Mononuclear cell (primary cell): ENCODE data around the gene BEND6. TPM values are rescaled to one million over a fixed set of nuclear protein-coding genes. Genes with fewer than 3 reads are reported as not detected.
A peak's percentile ranks its signal among the peaks of the same experiment; 100 is the strongest.

Experiments
- H3K27me3 ChIP-seq: 2 replicates; pipeline ENCODE4 v1.6.0; 2011; ENCODE audit warnings: low read length, control low read depth; ENCODE audit not compliant: insufficient read depth
- H3K4me1 ChIP-seq: 2 replicates; pipeline ENCODE4 v1.5.1; 2011; ENCODE audit warnings: mild to moderate bottlenecking, low read length, control low read depth; ENCODE audit not compliant: insufficient read depth
- H3K4me3 ChIP-seq: 2 replicates; pipeline ENCODE4 v1.5.1; 2011; ENCODE audit warnings: mild to moderate bottlenecking, low read length, moderate library complexity
- H3K9me3 ChIP-seq: 2 replicates; pipeline ENCODE4 v1.5.1; 2011; ENCODE audit warnings: low read depth, mild to moderate bottlenecking, control low read depth, low read length
- total RNA-seq: library from RNA; depleted of rRNA; stranded (reverse); fragments of >200 nt; gene quantifications from one replicate; pipeline ENCODE4 v1.2.3, GENCODE V29; 2012

Gene BEND6
- total RNA-seq, 1 donor: 1.0 TPM

GRCh38 chr6:56955171-56956155 lies 556 bp downstream of the BEND6 start:
- peaks cover 46% of the 10 kb centered on the region for H3K27me3 ChIP-seq
- H3K4me3 ChIP-seq: peak overlapping the region; percentile 27
- H3K4me1 ChIP-seq: peaks cover 21% of the 10 kb centered on the region
- no peaks in the 10 kb centered on the region for H3K9me3 ChIP-seq

GRCh38 chr6:56956491-56956890 lies 1.6 kb downstream of the BEND6 start:
- Histone ChIP-seq H3K4me1 (peaks cover 21% of the 10 kb centered on the region), H3K27me3 (peaks cover 46% of the 10 kb centered on the region), H3K9me3 (no peaks in the 10 kb centered on the region), H3K4me3 (no peak overlapping the region)

- no peaks in the 10 kb centered on the region for H3K9me3 ChIP-seq
- H3K4me1 ChIP-seq: peaks cover 21% of the 10 kb centered on the region
- H3K27me3 ChIP-seq: peaks cover 32% of the 10 kb centered on the region
- no peak overlapping the region for H3K4me3 ChIP-seq
These were observed 2.9 kb downstream of the BEND6 start for GRCh38 chr6:56957856-56958255.

GRCh38 chr6:56958481-56958880 lies 3.6 kb downstream of the BEND6 start:
- H3K4me1 ChIP-seq: peaks cover 19% of the 10 kb centered on the region
- no peaks in the 10 kb centered on the region for H3K9me3 ChIP-seq
- H3K27me3 ChIP-seq: peaks cover 26% of the 10 kb centered on the region
- no peak overlapping the region for H3K4me3 ChIP-seq

- no peak overlapping the region for H3K4me3 ChIP-seq
- peaks cover 13% of the 10 kb centered on the region for H3K4me1 ChIP-seq
- no peaks in the 10 kb centered on the region for H3K9me3 ChIP-seq
- peaks cover 20% of the 10 kb centered on the region for H3K27me3 ChIP-seq
These were observed 4.2 kb downstream of the BEND6 start for GRCh38 chr6:56959094-56959493.

GRCh38 chr6:56959938-56960337 lies 5.0 kb downstream of the BEND6 start:
- Histone ChIP-seq H3K4me3 (no peak overlapping the region), H3K27me3 (peaks cover 17% of the 10 kb centered on the region), H3K9me3 (no peaks in the 10 kb centered on the region), H3K4me1 (peaks cover 9% of the 10 kb centered on the region)

GRCh38 chr6:56961151-56961550 lies 6.2 kb downstream of the BEND6 start:
- Histone ChIP-seq H3K4me3 (no peak overlapping the region), H3K4me1 (no peaks in the 10 kb centered on the region), H3K9me3 (no peaks in the 10 kb centered on the region), H3K27me3 (peaks cover 7% of the 10 kb centered on the region)

GRCh38 chr6:56962441-56962840 lies 7.5 kb downstream of the BEND6 start:
- Histone ChIP-seq H3K9me3 (no peaks in the 10 kb centered on the region), H3K4me1 (no peaks in the 10 kb centered on the region), H3K27me3 (no peaks in the 10 kb centered on the region), H3K4me3 (no peak overlapping the region)

- Histone ChIP-seq H3K27me3 (no peaks in the 10 kb centered on the region), H3K9me3 (no peaks in the 10 kb centered on the region), H3K4me3 (no peak overlapping the region), H3K4me1 (no peaks in the 10 kb centered on the region)
These were observed 8.1 kb downstream of the BEND6 start for GRCh38 chr6:56963043-56963442.

- no peak overlapping the region for H3K4me3 ChIP-seq
- H3K27me3 ChIP-seq: no peaks in the 10 kb centered on the region
These were observed 8.9 kb downstream of the BEND6 start for GRCh38 chr6:56963793-56964192.

GRCh38 chr6:56965126-56965525 lies 10.2 kb downstream of the BEND6 start:
- no peaks in the 10 kb centered on the region for H3K27me3 ChIP-seq
- H3K4me1 ChIP-seq: no peaks in the 10 kb centered on the region
- H3K4me3 ChIP-seq: no peak overlapping the region
- H3K9me3 ChIP-seq: no peaks in the 10 kb centered on the region

More at GRCh38 chr6:56963793-56964192, 8.9 kb downstream of the BEND6 start:
- Histone ChIP-seq H3K9me3 (no peaks in the 10 kb centered on the region), H3K4me1 (no peaks in the 10 kb centered on the region)

GRCh38 chr6:56970849-56971248 lies 15.9 kb downstream of the BEND6 start:
- H3K4me1 ChIP-seq: no peaks in the 10 kb centered on the region

GRCh38 chr6:56977192-56977591 lies 22.3 kb downstream of the BEND6 start:
- Histone ChIP-seq H3K9me3 (peaks cover 11% of the 10 kb centered on the region), H3K4me1 (no peaks in the 10 kb centered on the region), H3K27me3 (no peaks in the 10 kb centered on the region), H3K4me3 (no peak overlapping the region)

More at GRCh38 chr6:56970849-56971248, 15.9 kb downstream of the BEND6 start:
- H3K4me3 ChIP-seq: no peak overlapping the region
- no peaks in the 10 kb centered on the region for H3K27me3 ChIP-seq
- H3K9me3 ChIP-seq: no peaks in the 10 kb centered on the region

- Histone ChIP-seq H3K9me3 (peaks cover 11% of the 10 kb centered on the region), H3K4me3 (no peak overlapping the region), H3K4me1 (no peaks in the 10 kb centered on the region), H3K27me3 (no peaks in the 10 kb centered on the region)
These were observed 23.6 kb downstream of the BEND6 start for GRCh38 chr6:56978530-56978929.

GRCh38 chr6:56984361-56984760 lies 29.5 kb downstream of the BEND6 start:
- no peaks in the 10 kb centered on the region for H3K4me1 ChIP-seq

GRCh38 chr6:56984884-56985283 lies 30.0 kb downstream of the BEND6 start:
- H3K9me3 ChIP-seq: no peaks in the 10 kb centered on the region
- no peaks in the 10 kb centered on the region for H3K27me3 ChIP-seq
- no peak overlapping the region for H3K4me3 ChIP-seq
- H3K4me1 ChIP-seq: no peaks in the 10 kb centered on the region

More at GRCh38 chr6:56984361-56984760, 29.5 kb downstream of the BEND6 start:
- Histone ChIP-seq H3K4me3 (no peak overlapping the region), H3K9me3 (no peaks in the 10 kb centered on the region), H3K27me3 (no peaks in the 10 kb centered on the region)
